ENCODE results near the gene PSG5.
A peak's percentile ranks its signal among the peaks of the same experiment; 100 is the strongest.
"Not testable (repeated sequence)": the region's sequence is repeated elsewhere in the genome, so short reads cannot be mapped to it uniquely, and the experiment has no call there.

Gene PSG5

DNA sequence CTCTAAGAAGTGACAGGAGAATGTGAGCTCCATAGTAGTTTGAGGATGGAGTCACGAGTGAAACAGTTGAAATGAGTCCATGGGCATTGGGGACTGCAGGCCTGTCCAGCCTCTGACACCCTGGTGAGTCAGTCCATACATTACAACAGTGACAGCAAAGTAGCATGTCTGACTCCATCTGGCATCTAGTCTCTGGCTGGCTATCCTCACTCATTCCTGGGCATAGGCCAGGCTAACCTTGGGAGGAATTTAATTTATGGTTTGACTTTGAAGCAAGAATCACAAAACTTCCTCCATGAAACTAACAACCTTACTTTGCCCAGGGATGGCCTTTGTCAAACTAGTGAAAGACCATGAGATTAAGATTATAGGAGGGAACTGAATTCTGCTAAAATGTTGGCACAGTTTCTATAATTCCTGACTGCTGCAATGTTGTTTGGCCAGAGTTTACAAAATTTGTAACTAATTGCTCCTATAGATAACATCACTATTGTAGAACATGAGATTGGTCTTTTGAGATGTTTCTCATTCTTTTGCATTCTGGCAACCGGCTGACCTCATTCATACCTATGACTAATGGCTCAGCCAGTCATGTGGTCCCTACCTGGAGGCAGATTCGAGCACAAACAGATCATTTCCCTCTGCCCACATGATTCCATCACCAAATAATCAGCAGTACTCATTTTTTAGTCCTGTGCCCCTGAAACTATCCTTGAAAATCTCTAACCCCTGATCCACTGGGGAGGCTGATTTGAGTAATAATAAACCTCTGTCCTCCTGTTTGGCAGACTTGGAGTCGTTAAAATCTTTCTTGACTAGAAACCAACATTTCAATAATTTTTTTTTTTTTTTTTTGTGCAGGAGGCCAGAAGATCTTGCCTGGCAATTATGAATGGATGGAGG is 4.2 kb downstream of the PSG5 start:
- peak; percentile 65 for DNase-seq (ENCODE audit: low spot score)

DNA sequence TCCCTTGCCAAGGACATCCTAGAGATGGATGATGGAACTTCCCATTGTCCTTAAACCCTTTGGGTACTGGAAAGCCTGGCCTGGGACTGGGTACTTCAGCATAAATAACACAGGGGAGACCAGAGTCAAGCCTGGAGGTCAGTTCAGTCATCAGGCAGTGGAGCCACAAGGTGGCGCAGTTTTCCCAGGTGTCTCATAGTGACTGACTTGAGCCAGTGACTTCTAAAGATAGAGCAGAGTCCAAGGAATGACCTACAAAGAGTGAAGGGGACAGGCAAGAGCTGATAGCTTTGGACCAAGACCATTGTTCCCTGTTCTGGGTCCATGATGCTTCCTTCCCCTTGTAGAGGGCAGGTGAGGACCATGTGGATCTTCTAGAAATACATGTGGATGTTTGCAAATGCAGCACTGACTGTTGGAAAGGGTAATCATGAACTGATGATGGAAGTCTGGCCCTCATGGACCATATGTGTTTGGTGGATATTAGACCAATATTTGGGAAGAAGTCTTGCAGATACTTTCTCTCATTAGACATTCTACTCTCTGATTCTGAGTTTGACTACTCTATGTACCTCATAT is 6.7 kb downstream of the PSG5 start:
- DNase-seq (ENCODE audit: low spot score) = not testable (repeated sequence)

DNA sequence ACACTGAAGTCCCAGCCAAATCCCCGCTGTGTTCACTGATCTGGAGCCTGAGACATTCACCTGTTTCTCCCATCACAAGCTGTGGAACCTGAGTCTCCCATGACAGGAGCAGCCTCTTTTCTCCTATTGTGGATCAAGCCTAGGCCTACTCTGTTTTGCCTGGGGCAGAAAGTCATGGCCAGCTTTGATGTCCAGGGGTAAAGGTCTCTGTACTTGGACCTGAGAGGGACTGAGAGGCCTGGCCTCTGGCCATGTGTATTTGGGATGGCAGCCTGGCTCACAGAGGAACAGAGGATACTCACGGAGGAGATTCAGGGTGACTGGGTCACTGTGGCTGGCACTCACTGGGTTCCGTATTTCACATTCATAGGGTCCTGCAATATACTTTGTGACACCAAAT is 7.8 kb downstream of the PSG5 start:
- DNase-seq (ENCODE audit: low spot score) = not testable (repeated sequence)

DNA sequence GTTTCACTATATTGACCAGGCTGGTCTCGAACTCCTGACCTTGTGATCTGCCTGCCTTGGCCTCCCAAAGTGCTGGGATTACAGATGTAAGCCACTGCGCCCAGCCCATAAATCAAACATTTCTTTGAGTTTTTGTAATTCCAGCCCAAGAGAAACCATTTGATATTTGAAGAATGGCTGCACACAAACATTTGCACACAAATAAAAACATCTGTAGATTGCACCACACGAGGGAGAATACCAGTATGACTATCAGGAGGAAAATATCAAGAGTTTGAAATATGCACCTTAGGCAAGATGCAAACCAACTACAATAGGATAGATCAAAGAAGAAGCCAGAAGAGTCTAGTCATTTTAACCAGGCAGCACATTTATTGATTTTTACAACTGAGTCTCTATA is 20.4 kb downstream of the PSG5 start:
- DNase-seq (ENCODE audit: low spot score) = not testable (repeated sequence)

DNA sequence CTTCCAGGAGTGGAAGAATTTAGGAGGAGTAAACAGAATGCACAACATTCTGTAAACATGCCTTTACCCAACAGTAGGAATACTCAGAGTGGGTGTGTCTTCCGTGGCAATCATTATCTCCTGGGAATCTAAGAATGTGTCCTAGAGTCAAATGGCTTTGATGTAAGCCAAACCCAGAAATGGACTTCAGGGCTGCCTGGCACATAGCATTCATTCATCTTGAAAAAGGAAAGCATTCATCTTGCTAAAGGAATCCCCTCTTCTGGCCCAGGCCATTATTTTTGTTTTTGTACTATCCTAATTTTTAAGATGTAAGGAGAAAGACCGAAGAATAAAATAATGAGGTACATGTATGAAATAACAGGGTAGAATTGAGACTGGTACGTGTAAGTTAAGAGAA is 23.2 kb downstream of the PSG5 start:
- DNase-seq (ENCODE audit: low spot score) = not testable (repeated sequence)

DNA sequence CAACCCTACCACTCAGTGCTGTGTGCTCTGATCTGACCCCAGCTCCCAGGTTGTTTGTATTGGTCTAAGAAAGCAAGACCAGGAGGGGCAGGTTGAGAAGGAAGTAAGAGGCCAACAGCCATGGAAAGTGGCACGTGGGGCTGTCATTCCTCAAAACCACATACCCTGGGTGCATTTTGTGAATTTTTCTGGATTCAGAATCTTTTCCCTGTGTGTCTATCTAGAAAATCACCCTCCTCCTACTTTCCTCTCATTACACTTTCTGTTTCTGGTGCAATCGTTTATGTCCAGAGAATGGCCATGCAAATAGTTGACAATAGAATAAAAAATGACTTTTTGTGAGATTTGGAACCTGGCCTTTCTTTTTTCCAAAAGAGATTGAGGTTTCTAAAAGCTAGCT is 24.1 kb downstream of the PSG5 start:
- DNase-seq (ENCODE audit: low spot score) = not testable (repeated sequence)

DNA sequence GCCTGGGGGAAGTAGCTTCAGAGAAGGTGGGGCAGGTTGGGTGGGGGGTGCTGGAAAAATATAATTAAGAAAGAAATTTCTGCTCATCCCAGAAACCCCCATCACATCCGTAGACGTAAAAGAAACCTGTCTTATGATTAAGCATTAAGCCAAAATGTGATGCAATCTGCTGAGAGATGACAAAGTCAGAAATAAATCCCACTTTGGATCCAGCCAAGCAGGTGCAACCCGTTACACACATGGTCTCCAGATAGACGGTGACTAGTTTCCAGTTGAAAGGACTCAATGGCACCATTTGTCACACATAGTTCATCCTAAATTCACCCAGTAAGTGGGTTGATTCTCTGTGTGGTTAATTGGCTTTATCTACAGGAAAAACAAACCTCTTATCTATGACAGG is 34.1 kb downstream of the PSG5 start:
- no peak for DNase-seq (ENCODE audit: low spot score)

DNA sequence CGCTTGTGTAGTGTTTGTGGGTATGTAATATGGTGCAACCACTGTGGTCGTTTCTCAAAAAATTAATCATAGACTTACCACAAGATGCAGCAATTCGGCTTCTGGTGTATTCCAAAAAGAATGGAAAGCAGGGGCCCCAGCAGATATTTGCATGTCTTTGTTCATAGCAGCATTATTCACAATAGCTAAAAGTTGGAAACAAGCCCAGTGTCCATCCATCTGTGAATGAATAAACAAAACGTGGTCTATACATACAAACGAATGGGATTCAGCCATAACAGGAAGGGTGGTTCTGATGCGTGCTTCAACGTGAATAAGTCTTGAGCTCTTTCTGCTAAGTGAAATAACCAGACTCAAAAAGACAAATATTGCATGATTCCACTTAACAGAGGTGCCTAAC is 36.5 kb downstream of the PSG5 start:
- DNase-seq (ENCODE audit: low spot score) = not testable (repeated sequence)

DNA sequence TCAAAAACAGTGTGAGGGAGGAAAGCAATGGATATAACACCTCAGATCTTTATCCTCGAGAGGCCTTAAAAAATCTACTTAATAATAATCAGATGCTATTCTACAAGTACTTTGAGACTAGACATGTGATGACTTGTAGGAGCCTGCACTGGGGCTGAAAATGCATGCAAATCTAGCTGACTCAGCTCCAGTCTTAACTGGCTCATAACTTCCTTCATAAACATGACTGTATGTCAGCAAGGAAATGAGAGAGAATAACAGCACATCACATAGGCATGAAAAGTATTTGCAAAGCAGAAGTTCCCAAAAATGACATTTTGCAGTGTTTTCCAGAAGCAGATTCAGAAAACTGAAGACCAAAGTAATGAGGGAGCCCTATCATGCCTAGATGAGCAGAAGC is 38.1 kb downstream of the PSG5 start:
- DNase-seq (ENCODE audit: low spot score) = peak; percentile 56

DNA sequence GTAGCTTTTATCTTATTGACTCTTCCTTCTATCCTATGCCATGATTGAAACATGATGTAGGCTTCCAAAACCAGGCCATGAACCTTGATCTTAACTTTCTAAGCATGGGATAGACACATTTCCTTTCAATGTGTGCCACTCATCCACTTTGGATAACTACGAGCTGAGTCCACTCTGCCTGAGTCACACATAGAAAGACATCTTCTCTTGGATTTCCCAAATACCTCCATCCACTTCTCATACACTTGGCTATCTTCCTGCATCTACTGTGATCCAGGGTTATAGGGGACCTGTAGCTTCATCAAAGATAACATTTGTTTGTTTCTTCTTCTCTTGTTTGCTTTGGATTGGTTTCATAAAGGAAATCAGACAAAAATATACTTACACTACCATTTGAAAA is 44.6 kb downstream of the PSG5 start:
- DNase-seq (ENCODE audit: low spot score) = peak; percentile 21

DNA sequence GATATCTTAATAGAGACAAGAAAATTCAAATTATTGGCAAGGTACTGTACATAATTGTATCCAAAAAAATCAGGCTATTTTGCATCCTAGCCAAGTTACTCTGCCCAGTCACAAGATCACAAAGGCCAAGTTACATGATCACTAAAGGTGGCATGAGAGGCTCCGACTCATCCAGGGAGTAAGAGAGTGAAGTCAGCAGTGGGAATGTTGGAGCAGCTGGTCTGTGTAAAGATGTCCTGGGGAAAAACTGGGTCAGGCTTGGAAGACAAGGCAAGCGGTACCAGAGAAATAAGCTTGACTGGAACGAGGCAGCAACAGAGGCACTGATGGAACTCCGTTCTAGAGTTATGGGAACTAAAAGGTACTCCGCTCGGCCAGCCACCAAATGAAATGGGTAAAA is 53.6 kb downstream of the PSG5 start:
- DNase-seq (ENCODE audit: low spot score) = peak; percentile 36

DNA sequence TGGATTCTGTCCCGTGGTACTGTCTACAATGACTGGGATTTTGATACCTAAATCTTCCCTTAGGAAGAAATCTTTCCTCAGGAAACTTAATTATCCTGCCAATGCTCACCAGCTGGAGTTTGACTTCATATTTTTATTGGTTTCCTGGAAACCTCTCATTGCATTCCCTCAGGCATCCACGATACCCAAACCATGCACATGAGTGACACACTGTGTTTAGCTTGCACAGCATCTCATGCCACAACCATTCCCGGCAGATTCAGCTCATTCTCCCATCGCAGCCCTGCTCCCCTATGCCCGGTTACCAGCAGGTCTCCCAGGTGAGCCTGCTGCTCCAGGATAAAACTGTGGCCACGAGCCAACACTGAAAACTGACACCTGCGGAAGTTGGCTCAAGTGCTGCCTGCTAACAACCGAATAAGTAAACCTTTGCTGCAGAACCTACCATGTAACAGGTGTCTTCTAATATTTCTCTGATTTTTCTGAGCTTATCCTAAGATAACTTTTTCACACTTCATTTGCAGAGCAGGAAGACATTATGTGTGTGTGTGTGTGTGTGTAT is 55.0 kb downstream of the PSG5 start:
- DNase-seq (ENCODE audit: low spot score) = not testable (repeated sequence)

DNA sequence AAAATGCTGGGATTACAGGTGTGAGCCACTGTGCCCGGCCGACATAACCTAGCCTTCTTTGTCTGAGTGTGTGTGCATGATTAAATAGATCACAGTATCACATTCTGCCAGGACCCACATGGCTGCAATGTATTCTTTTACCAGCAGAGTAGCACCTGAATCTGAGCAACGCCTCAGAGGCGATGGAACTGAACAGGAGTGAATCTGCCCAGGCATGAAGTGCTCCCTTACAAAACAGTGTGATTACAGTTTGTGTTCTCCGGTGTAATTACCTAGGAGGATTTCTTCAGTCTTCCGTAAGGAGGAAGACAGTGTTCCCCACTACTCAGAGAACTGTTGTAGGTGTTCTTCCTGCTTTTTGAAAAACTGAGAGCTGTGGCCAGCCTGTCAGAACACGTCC is 57.1 kb downstream of the PSG5 start:
- DNase-seq (ENCODE audit: low spot score) = not testable (repeated sequence)

DNA sequence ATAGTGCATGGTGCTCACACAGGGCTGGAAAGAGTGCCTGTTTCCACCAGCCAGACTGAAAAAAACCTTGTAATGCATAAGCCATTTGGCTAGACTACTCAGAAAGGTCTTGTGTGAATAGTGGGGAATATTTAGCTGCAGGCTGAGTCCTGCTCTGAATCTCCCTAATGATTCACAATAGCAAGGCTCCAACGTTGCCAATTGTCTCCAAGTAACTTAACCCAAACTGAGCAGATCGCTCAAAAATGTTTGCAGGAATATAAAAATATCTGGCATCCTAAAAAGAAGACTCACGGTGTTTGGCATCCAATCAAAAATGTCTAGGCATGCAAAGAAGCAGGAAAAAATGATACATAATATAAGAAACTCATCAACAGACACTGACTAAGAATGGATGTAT is 59.0 kb downstream of the PSG5 start:
- peak; percentile 65 for DNase-seq (ENCODE audit: low spot score)

DNA sequence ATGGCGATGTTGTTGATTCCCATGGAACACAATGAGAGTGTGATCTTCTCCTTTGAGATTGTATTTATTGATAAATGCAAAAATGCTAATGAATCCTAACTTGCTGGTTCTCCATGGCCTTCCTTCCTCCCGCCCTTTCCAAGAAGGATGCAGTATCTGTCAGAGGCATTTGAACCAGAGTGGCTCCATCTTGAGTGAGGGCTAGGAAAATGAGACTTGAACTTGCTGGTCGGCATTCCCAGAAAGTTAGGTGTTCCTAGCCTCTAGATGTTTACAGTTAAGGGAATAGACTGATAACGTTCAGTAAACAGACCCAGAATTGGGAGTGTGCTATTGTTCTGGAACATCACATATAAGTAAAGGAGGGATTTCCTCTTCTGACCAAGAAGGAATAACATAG is 59.6 kb downstream of the PSG5 start:
- no peak for DNase-seq (ENCODE audit: low spot score)

DNA sequence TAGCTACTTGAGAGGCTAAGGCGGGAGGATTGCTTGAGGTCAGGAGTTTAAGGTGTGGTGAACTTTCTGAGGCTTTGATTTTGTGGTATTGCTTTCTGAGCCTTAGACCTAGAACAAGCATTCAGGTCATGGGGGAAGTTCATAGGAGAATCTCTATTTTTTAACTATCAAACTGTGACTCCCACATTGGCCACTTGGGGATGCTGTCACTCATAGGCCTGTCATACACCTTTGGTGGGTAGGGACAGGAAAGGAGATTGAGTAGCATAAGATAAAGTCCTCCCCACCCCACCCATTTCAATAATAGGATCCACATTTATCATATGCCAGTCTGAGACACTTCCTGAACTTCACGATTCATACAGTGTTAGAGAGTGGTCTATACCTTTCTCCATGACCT is 62.0 kb downstream of the PSG5 start:
- no peak for DNase-seq (ENCODE audit: low spot score)

DNA sequence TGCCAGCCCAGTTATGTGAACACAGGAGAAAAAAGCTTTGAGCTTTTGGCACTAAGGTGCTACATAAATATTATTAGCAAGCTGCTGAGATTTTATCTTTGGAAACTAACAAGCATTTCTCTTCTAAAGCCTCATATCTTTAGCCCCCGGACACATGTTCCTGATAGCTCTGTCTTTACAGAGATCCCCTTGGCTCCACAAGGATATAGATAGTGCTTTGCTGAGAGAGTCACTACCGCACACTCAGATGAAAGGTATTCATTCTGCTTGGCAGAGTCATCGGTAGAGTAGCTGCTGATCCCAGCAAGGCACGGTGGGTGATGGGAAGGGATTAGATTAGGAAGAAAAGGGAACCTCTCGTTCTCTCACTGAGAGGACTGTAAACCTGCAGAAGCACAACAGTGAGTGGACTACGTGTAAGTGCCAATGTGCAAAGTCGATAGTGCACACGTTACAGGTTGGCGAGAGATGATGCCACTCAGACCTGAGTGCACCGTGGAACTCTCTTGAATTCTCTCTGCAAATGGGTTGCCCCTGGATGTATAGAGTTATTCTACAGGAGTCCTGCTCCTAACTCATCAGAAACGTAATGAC is 65.8 kb downstream of the PSG5 start:
- DNase-seq (ENCODE audit: low spot score) = peak; percentile 58

DNA sequence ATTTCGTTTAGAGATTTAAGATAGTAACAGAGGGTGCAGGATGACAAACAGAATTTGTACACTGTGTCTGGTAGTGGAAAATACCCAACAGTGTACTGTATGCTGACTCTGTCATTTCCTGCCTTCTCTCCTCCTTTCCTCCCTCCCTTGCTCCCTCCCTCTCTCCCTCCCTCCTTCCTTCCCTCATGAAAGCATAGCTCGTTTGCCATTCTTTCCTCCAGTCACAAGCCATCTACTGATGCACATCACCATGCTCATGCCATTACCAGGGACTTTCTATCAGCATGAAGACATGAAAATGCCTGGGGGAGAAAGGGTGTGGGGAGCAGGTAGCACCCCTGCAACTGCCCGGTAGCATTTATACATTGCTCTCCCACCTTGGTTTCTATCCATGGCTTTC is 66.8 kb downstream of the PSG5 start:
- DNase-seq (ENCODE audit: low spot score) = not testable (repeated sequence)

Data from AG20443 (cell line).